ENCODE data around the gene BCAS3.

DNA sequence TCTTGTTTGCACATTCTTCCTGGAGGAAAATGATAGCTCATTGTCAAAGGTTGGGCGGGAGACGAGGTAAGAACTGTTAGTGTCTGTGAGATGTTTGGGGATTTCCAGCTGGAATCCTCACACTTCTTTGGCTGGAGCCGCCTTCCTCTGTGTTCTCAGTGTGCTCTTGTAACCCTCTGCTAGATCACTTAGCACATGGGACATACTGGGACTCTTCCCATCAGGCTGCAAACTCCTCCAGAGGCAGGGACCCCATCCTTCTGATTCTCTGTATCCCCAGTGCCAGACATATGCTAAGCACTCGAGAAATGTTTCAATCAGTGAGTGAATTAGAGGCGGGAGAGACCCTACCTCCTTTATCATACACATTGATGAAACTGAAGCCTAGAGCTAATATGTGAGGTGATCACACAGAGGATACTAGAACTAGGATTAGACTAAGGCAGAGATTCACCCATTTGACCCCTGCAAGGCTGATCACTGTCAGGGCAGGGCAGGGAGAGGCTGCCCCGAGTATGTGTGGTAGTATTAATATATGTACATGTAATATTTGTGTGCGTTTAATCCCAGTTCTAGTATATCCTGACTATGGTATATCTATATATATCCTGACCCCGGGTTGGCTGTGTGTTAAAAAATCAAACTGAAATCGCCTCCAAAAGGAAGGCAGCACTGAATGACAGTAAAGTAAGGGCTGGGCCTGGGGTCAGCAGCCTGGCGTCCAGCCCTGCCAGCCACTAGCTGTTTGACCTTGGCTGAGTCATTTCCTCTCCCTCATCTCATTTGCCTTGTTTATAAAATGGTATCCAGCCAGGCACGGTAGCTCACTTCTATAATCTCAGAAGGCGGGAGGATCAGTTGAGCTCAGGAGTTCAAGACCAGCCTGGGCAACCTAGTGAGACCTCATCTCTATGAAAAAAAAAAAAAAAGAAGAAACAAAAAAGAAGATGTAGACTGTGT is 646.5 kb downstream of the BCAS3 start:
- TF ChIP-seq L3MBTL2 (conservative IDR thresholded peaks at IDR 0.05) (no peak), BHLHE40 (IDR thresholded peaks at IDR 0.05; ENCODE audit: borderline replicate concordance) (no peak), FOXK2 (IDR thresholded peaks at IDR 0.05) (no peak), NFRKB (IDR thresholded peaks at IDR 0.05) (no peak), SP1 (IDR thresholded peaks at IDR 0.05) (no peak), FOXM1 (IDR thresholded peaks at IDR 0.05; ENCODE audit: borderline replicate concordance) (no peak), ARNT (IDR thresholded peaks at IDR 0.05) (no peak), ELF4 (IDR thresholded peaks at IDR 0.05) (no peak), CTBP1 (IDR thresholded peaks at IDR 0.05; ENCODE audit: borderline replicate concordance) (no peak), FOXA1 (IDR thresholded peaks at IDR 0.05) (no peak), TARDBP (IDR thresholded peaks at IDR 0.05) (no peak)
